Effector memory CD8-positive, alpha-beta T cell (primary cell): ENCODE data around the gene FEV.

Source experiments
- ATAC-seq: fragments of 150-1000 bp; cut with Tn5 transposase; replicated peaks from 2 replicates; pipeline ENCODE4 v1.10.0; 2021; ENCODE audit warnings: mild to moderate bottlenecking, moderate library complexity
- DNase-seq, 3 experiments: peaks; one replicate each; pipeline ENCODE4 v3.0.0; 2021
- H3K27ac Mint-ChIP-seq, 2 donors: one replicate each; pipeline ENCODE4 v1.8.0; 2022; ENCODE audit warnings: mild to moderate bottlenecking in 2 of 2, mixed read lengths in 2 of 2, moderate library complexity in 2 of 2
- H3K27me3 Mint-ChIP-seq, 2 donors: one replicate each; pipeline ENCODE4 v1.8.0; 2022; ENCODE audit warnings: mixed read lengths in 2 of 2
- H3K36me3 Mint-ChIP-seq: one replicate; pipeline ENCODE4 v1.8.0; 2022; ENCODE audit warnings: mild to moderate bottlenecking, moderate library complexity, mixed read lengths; ENCODE audit not compliant: insufficient read depth
- H3K4me1 Mint-ChIP-seq, 2 donors: one replicate each; pipeline ENCODE4 v1.8.0; 2022; ENCODE audit warnings: low read depth in 2 of 2, mixed read lengths in 2 of 2
- H3K4me3 Mint-ChIP-seq, 2 donors: one replicate each; pipeline ENCODE4 v1.8.0; 2022; ENCODE audit warnings: mild to moderate bottlenecking in 2 of 2, mixed read lengths in 2 of 2, moderate library complexity in 2 of 2
- H3K9me3 Mint-ChIP-seq, 2 donors: one replicate each; pipeline ENCODE4 v1.8.0; 2022; ENCODE audit warnings: mixed read lengths in 2 of 2

FEV gene

DNA sequence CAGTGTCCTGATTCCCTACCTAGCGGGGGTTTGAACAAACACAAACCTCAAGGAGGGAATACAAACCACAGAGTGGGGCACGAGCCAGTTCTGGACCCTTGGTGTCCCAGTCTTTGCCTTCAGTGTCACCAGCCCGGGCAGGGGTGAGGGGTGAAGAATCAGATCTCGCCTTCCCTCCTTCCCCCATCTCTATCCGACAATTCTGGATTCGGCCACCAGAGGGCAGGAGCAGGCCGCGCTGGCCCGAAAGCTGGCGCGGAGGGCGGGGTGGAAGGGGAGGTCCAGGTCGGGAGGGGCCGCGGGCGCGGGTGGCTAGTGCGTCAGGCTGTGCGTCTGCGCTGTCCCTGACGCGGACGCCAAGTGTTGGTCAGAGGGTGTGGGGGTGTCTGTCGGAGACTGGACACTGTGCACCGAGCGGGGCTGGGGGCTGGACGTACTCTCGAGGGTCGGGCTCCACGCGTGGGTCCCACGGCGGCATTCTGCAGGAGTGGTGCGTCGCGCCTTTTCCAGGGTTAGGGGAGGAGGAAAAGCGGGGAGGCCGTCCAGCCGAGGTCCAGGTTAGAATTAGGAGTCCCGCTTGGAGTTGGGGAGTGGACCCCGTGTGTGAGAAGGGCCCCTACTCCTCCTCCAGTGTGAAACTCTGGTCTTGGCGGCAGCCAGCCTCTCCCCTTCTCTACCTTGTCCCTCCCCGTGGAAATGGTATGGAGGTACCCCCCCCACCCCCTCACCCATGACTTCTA, 11.2 kb upstream of the FEV start:
- no peak overlapping the region for H3K27ac Mint-ChIP-seq

DNA sequence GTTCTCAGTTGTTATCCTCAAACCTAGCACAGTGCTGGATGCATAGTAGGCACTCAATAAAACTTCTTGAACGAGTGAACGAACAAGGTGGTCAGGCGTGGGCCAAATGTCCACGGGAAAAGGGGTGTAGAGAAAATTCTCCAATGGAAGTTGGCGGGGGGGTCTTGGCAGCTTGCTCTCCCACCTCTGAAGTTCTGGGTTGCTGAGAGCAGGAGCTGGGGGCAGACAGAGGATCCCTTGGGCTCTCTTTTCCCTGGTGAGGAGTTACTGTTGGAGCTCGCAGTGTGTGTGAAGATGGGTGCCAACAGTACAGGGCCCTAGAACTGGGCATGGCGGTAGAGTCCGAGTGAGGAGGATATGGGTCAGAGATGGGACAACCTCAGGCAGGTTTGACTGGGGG, 10.6 kb upstream of the FEV start:
- H3K4me3 Mint-ChIP-seq = peak overlapping the region in 1 of 2 donors; percentile 19
- no peak overlapping the region for H3K27ac Mint-ChIP-seq
- H3K4me1 Mint-ChIP-seq = peaks cover 9% of the 10 kb centered on the region in 2 donors
- peaks cover 75 to 98% of the 10 kb centered on the region in 2 donors for H3K27me3 Mint-ChIP-seq
- ATAC-seq (no peak), DNase-seq (no peak)
- H3K9me3 Mint-ChIP-seq = no peaks in the 10 kb centered on the region
- no peaks in the 10 kb centered on the region for H3K36me3 Mint-ChIP-seq

More for the DNA sequence above, 11.2 kb upstream of the FEV start:
- peak overlapping the region; percentile 19 for H3K4me3 Mint-ChIP-seq
- no peaks in the 10 kb centered on the region for H3K9me3 Mint-ChIP-seq
- DNase-seq (peak; percentile 78 to 80 (median 80)), ATAC-seq (peak; percentile 74)
- no peaks in the 10 kb centered on the region for H3K36me3 Mint-ChIP-seq
- H3K4me1 Mint-ChIP-seq = peaks cover 7 to 9% of the 10 kb centered on the region in 2 donors
- peaks cover 75 to 97% of the 10 kb centered on the region in 2 donors for H3K27me3 Mint-ChIP-seq

DNA sequence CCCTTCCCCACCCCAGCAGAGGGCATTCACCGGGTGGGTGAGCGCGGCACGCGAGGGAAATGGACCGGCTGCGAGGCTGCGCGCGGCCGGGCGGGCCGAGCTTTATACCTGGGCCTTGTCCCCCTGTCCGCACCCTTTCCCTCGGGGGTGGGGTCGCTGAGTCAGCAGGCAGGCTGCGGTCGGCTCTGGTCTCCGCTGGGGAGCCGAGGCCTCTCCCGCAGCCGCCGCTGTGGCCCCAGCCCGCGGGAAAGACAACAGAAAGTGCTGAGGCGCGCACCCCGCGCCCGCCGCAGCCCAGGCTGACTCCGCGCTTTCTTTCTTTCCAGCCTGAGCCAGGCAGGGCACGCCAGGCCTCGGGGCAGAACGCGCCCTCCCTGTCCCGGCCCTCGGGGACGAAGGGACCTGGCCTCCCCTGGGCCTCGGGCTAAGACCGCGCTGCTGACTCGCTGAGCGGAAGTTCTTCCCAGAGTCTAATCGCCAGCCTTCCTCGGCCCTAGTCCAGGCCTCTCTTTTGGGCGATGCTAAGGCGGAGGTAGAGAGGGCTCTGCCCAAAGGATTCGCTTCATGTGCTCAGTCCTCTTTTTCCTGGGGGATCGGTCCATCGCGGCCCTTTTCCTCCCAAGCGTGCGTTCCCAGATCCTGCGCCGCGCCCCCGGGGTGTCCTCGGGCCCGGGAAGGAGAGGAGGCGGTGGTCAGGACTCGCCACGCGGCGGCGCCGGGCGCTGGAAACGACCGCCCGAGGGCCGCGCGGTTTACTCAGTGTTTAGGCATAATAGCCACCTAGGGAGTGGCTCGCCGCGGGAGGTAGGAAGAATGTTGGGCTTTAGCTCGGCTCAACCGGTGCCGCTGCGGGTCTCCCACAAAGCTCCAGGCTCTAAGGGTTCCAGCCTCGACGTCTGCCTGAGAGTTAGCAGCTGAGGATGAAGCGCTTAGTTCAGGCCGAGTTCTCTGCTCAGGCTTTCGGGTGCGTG, 8.6 kb upstream of the FEV start, which contains the start of gene CRYBA2:
CRYBA2 (minus strand) TSS at position 78 of the 971 bp plus-strand sequence. CDS start 246 bp downstream, outside the sequence.
- Mint-ChIP-seq H3K36me3 (no peaks in the 10 kb centered on the region), H3K4me1 (peaks cover 9% of the 10 kb centered on the region in 2 donors), H3K27ac (no peak within 1 kb of the TSS), H3K4me3 (peak within 1 kb of the TSS in 1 of 2 donors; percentile 27), H3K27me3 (peaks cover 78 to 98% of the 10 kb centered on the region in 2 donors), H3K9me3 (no peaks in the 10 kb centered on the region)
- no peak for ATAC-seq
- DNase-seq = no peak

DNA sequence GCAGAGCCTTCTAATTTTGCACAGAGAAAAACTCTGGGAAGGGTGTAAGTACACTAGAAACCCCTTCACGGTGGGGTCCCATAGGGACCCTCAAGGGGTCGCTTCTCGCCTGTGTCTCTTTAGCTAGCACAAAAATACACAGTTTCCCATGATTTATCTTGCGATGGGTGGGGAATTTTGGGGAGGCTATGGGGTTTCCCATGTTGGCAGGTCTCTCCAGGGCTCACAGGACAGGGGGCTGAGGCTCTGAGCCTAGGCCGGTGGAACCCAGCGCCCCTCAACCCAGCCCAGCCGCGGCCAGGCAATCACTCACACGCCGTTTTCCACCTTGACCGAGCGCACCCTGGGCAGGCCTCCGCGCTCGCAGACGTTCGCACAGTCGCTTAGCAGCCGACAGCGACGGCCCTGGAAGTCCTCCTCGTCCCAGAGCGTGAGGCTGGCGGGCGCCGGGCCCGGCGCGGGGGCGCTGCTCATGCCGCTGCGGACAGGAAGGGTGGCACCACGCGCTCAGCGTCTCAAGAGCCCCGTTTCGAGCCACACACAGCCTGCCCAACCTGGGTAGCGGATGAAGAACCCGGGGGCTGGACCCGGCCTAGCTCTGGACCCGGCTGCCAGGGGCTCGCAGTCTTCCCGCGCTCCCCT, 7.8 kb upstream of the FEV start:
- Mint-ChIP-seq H3K4me3 (peak overlapping the region in 1 of 2 donors; percentile 17), H3K27ac (no peak overlapping the region), H3K9me3 (no peaks in the 10 kb centered on the region), H3K36me3 (no peaks in the 10 kb centered on the region), H3K27me3 (peaks cover 78 to 98% of the 10 kb centered on the region in 2 donors), H3K4me1 (peaks cover 6 to 9% of the 10 kb centered on the region in 2 donors)
- no peak for ATAC-seq
- no peak for DNase-seq

DNA sequence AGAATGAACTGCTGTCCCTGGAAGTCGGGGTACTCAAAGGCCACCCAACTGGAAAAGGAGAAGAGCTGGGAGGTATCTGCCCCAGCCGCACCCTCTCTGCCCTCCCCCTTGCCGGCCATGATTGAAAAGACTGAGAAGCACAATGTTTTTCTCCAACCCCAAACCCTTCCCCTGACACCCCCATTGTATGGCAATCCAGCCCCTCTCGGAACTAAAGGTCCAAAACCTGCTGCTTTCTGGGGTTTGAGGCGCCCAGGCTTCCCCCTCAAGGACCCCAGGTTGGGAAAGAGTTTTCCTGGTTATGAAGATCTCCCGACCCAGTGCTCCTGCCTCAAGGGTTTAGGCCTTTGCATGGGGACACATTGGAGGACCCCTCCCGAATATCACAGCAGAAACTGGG, 7.2 kb upstream of the FEV start:
- Mint-ChIP-seq H3K4me3 (no peak overlapping the region), H3K27ac (no peak overlapping the region), H3K4me1 (peaks cover 6 to 9% of the 10 kb centered on the region in 2 donors), H3K27me3 (peaks cover 76 to 98% of the 10 kb centered on the region in 2 donors), H3K9me3 (no peaks in the 10 kb centered on the region), H3K36me3 (no peaks in the 10 kb centered on the region)
- DNase-seq (no peak), ATAC-seq (no peak)

DNA sequence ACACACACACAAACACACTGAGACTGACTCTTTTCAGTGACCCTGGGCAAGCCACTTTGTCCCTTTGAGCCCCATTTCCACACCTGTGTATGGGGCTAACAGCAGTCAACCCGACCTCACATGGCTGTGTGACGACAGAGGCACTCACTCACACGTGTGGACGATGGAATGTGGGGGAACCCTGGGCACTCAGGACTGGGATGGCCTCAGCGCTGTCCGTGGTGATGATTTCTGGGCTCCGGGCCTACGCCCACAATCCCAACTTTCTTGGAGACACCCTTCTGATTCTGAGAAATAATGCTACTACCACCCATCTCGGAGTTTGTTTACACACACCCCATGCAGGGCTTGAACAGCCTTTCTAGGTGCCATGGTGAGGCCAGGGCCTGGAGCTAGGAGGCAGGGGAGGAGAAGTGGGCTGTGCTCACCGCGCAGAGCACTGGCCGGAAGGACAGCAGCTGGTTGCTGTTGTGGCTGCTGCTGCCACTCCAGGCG, 6.7 kb upstream of the FEV start:
- ATAC-seq (no peak), DNase-seq (no peak)
- H3K27ac Mint-ChIP-seq = no peak overlapping the region
- H3K27me3 Mint-ChIP-seq = peaks cover 73 to 98% of the 10 kb centered on the region in 2 donors
- no peaks in the 10 kb centered on the region for H3K36me3 Mint-ChIP-seq
- no peaks in the 10 kb centered on the region for H3K9me3 Mint-ChIP-seq
- no peak overlapping the region for H3K4me3 Mint-ChIP-seq
- peaks cover 6 to 9% of the 10 kb centered on the region in 2 donors for H3K4me1 Mint-ChIP-seq

DNA sequence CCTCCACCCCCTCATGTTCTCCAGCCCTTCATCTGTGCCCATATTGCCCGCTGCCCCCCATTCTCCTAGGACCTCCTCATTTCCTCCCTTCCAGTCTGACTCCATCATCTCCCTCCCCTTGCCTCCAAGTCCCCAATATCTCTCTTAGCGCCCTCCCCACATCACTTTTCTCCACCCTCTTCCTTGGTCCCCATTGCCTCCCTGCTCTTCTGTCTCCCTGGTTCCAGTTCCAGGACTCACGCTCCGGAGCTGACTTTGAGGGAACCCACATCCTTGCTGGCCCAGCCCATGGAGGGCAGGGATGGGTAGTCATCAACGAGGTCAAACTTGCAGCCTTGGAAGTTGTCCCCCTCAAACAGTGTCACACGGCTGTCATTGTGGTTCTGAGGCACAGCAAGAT, 5.6 kb upstream of the FEV start:
- Mint-ChIP-seq H3K4me1 (peaks cover 5 to 15% of the 10 kb centered on the region in 2 donors), H3K4me3 (no peak overlapping the region), H3K9me3 (no peaks in the 10 kb centered on the region), H3K27ac (no peak overlapping the region), H3K27me3 (peaks cover 76 to 98% of the 10 kb centered on the region in 2 donors), H3K36me3 (no peaks in the 10 kb centered on the region)
- ATAC-seq = no peak
- no peak for DNase-seq

DNA sequence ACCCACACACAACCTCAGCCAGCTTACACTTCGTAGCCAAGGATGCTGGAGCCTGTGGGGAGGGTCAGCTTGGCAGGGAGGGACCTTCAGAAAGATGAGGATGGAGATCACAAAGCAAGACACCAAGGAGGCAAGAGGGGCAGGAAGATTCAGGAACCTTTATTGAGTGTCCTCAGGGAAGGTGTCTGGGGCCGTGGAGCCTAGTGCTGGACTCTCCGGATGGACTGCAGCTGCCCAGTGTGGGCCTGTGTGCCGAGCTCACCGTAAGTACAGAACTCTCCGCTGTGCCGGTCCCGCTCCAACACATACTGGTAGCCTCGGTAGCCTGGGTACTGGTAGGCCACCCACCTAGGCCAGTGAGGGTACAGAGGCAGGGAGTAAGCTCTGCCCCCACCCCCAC, 5.1 kb upstream of the FEV start:
- no peak for ATAC-seq
- H3K9me3 Mint-ChIP-seq = no peaks in the 10 kb centered on the region
- no peaks in the 10 kb centered on the region for H3K36me3 Mint-ChIP-seq
- peaks cover 74 to 98% of the 10 kb centered on the region in 2 donors for H3K27me3 Mint-ChIP-seq
- no peak overlapping the region for H3K4me3 Mint-ChIP-seq
- no peak overlapping the region for H3K27ac Mint-ChIP-seq
- no peak for DNase-seq
- peaks cover 2 to 17% of the 10 kb centered on the region in 2 donors for H3K4me1 Mint-ChIP-seq

DNA sequence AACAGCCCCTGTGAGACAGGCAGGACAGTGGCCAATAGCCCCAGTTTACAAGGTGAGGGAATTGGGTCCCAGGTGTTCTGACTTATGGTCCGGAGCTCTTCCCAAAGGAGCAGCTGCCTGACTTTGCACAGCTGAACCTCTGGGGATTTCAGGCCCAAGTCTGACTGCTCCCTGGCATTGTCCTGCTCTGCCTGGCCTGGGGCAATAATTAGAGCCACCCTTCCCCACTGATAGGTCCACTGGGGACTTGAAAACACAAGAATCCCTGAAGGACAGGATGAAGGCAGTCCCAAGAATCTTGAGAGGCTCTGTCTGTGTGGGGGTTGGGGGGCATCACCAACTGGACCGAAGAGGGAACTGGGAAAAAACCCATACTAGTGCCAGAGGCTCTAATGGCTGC, 3.7 kb upstream of the FEV start:
- no peak for ATAC-seq
- Mint-ChIP-seq H3K4me3 (no peak overlapping the region), H3K27me3 (peaks cover 77 to 98% of the 10 kb centered on the region in 2 donors), H3K9me3 (no peaks in the 10 kb centered on the region), H3K36me3 (peaks cover 2% of the 10 kb centered on the region), H3K4me1 (peaks cover 5 to 17% of the 10 kb centered on the region in 2 donors), H3K27ac (no peak overlapping the region)
- DNase-seq = no peak

DNA sequence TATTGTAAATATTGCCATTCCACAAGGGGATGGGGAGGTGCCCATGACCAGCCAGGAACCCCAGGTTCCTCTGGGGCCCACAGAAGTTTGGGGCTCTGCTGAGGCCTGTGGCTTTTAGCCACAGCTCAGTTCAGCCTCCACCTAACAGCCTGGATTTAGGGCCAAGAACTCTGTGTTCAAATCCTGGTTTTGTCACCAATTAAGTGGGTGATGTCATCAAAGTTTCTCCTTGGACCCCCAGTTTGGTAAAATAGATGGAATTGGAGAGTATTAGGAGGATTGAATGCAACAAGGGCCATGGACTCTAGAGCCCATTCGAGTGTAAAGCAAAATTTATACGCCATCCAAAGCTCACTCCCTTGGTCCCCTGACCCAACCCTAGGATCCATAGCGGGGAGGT, 3.2 kb upstream of the FEV start:
- Mint-ChIP-seq H3K36me3 (peaks cover 2% of the 10 kb centered on the region), H3K27me3 (peaks cover 82 to 100% of the 10 kb centered on the region in 2 donors), H3K9me3 (no peaks in the 10 kb centered on the region), H3K4me1 (peaks cover 9 to 17% of the 10 kb centered on the region in 2 donors), H3K4me3 (no peak overlapping the region), H3K27ac (no peak overlapping the region)
- DNase-seq = no peak
- ATAC-seq = no peak

DNA sequence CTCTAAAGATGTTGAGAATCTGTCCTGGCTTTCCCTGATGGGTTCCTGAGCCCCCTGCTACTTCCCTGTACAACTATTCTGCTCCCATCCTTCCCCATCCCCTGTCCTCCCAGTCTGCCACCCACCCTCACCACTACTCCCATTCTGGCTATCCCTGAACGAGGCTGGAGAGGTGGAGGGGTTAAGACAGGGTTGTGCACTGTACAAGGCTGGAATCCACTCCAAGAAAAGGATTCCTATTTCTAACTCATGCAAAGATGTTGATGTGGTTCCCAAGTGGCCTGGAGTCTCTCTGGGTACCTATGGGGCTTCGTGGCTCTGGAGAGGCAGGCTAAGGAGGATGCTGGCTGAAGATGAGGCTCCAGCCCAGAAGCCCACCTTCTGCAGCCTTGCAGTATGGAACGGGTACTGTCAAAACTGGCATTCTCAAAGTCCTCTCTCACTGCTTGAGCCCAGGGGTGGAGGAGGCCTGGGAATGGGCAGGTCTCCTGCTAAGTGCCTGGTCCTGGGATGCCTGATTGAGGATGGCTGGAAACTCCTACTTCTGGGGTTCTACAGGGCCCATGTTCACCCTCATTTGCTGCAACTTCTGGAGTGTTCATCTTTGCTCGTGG, 1.3 kb upstream of the FEV start:
- no peaks in the 10 kb centered on the region for H3K9me3 Mint-ChIP-seq

DNA sequence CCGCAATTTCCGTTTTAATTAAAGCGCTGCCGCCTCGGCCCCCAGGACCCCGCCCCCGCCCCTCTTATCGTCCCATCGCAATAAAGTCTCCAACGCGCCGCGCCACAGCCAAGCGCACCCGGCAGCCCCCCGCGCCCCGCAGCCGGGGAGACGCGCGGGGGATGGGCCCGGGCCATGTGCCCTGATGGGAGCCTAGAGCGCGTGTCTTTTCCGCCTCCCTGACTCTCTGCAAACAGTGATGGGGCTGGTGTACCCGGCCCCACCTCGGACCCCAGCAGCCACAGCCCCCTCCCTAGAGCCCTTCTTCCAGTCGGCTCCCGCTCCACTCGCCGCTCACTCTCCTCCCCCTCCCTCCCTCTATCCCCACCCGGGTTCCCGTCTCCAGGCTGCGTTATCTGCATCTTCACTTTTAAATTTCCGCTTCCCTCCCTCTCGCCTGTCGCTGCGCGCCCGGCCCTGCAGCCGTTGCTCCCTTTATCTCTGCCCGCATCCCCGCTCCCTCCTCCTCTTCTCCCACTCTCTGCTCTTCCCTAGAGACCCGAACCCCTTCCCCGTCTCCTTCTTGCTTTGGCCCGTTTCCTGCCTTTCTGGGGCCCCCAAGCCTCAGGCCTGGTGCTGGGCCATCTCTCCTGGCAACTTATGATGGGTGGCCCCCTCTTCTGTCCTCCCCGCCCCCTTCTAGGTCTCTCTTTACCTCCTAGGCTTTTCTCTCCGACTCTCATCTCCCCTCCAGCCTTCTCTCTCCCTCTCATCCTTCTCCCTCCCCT, 524 bp upstream of the FEV start:
- H3K27me3 Mint-ChIP-seq = peaks cover 90 to 100% of the 10 kb centered on the region in 2 donors
- H3K4me3 Mint-ChIP-seq = peak overlapping the region; percentile 13 to 37
- no peak overlapping the region for H3K27ac Mint-ChIP-seq
- no peaks in the 10 kb centered on the region for H3K9me3 Mint-ChIP-seq
- ATAC-seq (no peak), DNase-seq (no peak)
- peaks cover 20 to 21% of the 10 kb centered on the region in 2 donors for H3K4me1 Mint-ChIP-seq
- H3K36me3 Mint-ChIP-seq = peaks cover 8% of the 10 kb centered on the region

More for the DNA sequence above, 1.3 kb upstream of the FEV start:
- Mint-ChIP-seq H3K36me3 (peaks cover 4% of the 10 kb centered on the region), H3K4me3 (peak overlapping the region; percentile 13 to 37), H3K27ac (no peak overlapping the region), H3K27me3 (peaks cover 88 to 100% of the 10 kb centered on the region in 2 donors), H3K4me1 (peaks cover 15 to 18% of the 10 kb centered on the region in 2 donors)
- ATAC-seq (no peak), DNase-seq (no peak)
